NCI-H1048 (cell line): ENCODE measurements around the gene RICTOR.

Source experiments
- DNase-seq: peaks from one replicate; lab custom pipeline; 2025; lab: John Stamatoyannopoulos, UW

The RICTOR gene

DNA sequence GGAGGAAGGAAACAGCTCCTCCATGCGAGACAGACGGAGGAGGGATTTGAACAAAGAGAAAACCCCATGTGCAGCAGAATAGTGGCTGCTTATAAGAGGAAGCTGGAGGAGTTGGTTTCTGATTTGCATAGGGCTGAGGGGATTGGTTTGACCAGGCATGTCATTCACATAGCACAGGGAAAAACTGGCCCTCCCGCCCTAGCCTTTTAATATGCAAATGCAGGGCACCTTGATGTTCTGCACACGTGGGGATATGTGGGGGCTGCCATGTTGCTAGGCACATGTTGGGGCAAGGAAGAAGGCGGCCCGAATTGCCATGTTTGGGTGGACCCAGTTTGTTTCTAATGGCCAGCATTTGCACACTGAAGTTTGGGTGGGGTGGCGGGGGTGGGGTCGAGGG, 186.2 kb downstream of the RICTOR start:
- DNase-seq = peak; percentile 51
